GM19239 (cell line): ENCODE measurements around the gene ATP2C2.

ENCODE experiments used
- DNase-seq: peaks from one replicate; pipeline ENCODE4 v3.0.0; 2011; ENCODE audit warnings: low spot score; ENCODE audit not compliant: insufficient read length
- FAIRE-seq: peaks from 2 replicates; lab custom pipeline; 2011; peaks lifted over from hg19 to GRCh38; lab: Jason Lieb, UNC

ATP2C2 gene

DNA sequence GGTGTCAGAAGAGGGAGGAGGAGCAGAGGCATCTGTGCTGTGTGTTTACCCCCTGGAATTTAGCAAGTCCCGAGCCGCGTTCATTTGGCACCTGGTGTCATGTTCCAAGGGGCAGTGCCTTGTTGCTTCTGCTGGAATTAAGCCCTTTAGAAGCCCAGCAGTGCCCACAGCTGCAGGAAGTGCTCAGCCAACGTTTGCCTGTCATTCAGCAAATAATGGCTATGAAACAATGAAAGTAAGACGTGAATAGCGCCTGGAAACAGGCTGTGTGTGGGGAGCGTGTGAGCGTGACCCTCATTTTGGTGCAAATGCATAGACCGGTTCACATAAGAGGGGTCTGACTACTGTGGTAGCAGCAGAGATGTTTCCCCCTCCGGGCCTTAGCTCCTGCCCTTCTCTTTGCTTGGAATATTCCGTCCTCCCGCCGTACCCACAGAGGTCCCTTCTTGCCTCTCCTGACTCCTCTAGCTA lies 5.8 kb upstream of the ATP2C2 start:
- FAIRE-seq: no peak

DNA sequence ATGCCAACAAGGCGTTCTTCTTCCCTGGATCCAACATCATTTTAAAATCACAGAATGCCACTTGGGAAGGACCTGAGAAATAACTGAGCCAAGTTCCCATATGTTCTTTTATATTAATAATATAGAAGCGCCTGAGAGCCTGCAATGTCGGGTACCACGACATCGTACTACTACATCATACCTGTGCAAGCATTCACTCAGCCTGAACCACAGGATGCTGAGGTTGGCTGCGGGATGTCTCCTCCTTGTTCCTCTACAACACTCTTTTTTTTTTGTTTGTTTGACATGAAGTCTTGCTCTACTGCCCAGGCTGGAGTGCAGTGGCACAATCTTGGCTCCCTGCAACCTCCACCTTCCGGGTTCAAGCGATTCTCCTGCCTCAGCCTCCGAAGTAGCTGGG lies 2.1 kb upstream of the ATP2C2 start:
- FAIRE-seq (no peak), DNase-seq (no peak)

More for the DNA sequence above, 5.8 kb upstream of the ATP2C2 start:
- DNase-seq: no peak

DNA sequence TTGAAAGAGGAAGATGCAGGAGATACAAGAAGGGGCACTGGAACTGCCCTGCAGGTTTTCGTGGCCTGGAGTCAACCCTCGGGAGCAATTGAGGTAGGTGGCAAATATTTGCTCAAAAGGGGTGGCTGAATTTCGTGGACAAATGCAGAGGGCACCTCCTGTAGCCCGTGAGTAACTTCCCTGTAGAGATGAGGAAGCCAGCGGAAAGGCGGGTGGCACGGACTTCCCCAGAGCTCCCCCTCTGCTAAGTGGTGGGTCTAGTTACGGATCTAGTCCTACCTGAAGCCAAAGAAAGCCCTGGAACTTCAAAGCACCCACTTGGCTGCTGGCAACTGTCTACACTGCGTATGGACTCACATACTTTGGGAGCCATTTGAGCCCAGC lies 1.0 kb upstream of the ATP2C2 start:
- DNase-seq (no peak), FAIRE-seq (no peak)

DNA sequence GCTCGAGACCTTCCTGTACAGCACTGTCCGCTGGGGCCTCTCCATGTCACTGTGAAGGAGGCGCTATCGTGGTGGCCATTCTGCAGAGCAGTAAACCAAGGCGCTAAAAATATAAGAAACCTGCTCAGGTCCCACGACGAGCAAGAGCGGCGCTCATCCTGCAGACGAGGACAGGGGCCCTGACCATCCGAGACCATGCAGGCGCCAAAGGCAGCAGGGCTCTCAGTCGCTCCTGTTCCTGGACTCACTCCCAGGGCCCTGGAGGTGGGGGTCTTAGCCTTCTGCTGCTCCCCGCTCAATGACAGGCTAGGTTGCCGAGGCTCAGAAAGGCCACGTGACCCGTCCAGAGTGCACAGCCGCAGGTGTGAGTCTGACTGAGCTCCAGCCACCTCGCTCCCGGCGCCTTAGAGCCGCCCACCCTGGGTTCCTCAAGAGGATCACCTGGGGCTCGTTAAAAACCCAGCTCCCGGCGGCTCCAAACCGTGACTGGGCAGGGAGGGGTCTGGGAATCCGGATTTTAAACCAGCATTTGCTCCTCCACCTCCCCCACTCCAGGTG lies 509 bp upstream of the ATP2C2 start:
- FAIRE-seq (no peak), DNase-seq (no peak)

DNA sequence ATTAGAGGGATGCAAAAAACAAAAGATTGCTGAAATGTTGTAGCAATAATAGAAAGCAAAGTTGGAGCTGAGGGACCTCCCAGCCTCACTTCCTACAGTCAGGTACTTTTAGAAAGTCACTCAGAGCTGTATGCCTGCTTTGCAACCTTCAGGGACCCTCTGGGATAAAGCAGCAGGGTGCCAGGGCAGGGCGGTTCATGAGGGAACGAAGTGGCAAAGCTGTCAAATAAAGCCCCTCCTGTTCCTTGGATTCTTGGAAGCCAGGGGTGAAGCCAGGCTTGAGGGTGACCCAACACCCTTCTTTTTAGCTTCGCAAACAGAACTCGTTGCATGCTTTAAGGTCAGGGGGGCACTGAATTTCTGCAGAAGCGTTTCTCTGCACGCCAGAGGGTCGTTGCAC lies 767 bp downstream of the ATP2C2 start:
- no peak for FAIRE-seq
- no peak for DNase-seq

DNA sequence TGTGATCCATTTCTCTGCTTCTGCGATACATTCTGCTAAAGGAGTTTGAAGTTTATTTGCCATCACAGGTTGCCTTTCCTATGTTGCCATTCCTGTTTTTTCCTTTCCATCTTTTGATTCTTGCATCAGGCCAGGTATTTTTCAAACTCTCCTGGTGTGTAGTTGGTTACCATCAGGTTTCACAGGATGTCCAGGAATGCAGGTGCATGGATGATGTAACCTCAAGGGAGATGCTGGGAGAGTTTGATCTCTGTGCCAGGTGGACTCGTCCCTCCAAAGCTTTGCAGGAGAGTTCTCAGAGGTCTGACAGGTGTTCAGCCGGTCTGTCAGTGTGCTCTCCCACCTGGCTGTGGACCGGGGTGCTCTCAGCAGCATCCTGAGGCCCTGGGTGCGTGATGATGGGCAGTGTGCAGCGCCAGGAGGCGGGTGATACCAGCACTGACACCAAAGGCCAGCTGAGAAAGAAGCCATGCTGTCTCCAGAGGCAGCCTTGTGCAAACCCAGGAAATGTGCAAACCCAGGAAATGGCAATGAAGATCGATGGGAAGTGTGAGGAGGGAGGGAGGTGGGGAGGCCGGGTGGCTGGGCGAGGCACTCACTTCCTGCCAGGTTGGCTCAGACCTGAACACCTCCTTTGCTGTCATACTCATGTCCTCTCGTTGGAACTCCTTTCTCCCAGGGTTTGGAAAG lies 1.7 kb downstream of the ATP2C2 start:
- FAIRE-seq (no peak), DNase-seq (no peak)

DNA sequence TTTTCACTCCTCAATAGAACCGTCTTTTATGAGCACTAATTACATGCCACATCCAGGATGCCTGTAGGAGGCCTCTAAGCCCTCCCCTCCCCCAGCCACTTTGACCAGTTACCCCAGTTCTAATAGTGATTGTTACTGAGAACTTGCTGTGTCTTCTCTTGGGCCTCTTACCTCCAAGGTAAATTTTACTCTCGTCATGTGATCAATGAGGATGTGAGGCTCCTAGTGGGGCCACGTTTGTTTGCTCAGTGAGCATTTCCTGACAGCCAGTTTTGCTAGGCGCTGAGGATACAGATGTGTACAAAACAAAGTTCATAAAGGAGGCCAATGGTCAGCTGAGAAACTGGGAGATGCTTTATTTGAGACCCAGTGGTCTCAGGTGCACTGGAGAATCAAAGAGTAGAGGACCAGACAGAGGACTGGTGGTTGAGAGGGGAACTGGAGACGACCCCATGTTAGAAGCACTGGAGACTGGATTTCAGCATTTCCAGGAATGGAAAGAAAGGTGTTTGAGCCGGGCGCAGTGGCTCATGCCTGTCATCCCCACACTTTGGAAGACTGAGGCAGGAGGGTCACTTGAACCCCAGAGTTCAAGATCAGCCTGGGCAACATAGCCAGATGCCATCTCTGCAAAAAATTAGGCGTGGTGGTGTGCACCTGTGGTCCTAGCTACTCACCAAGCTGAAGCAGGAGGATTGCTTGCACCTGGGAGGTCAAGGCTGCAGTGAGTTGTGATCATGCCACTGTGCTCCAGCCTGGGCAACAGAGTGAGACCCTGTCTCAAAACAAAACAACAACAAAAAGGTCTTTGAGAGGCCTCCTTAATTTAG lies 2.6 kb downstream of the ATP2C2 start:
- DNase-seq (no peak), FAIRE-seq (no peak)

DNA sequence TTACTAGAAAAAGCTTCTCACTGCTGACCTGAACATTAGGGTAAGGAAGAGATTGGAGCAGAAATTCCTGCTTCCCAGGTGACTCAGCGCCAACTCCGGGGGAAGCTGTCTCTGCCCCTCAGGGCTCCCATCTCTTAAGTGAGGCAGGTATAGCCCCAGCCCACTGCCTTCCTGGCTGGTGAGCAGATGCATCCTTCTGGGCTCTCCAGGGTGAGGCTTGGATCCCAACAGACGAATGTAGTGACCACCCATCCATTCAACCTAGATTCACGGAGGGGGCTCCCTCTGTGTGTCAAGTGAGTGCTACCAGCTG lies 3.2 kb downstream of the ATP2C2 start:
- FAIRE-seq (no peak), DNase-seq (no peak)

DNA sequence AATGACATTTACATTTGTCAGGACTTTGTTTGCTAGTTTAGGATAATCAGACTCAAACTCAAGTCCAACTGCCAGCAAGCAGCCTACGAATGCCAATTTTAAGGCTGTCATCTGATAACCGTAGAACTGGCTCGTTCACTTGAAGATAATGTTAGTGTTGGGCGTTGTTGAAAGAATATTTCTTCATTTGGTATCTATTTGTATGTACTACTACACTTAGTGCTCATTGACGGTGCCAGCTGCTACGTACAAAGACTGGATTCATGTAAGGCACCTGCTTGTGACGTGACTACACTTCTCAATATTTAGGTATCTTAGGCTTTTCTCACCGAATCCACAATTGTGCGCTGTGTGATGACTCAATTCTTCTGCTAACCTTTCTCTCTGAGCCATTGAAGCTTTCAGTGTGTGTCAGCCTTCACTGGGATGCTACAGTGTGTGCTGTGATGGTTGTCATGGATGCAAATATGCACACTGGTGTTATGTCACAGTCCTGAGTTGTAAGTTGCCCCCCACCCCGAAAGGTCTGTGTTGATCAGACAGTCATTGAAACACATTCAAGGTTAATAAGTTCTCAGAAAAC lies 5.7 kb downstream of the ATP2C2 start:
- no peak for FAIRE-seq
- no peak for DNase-seq

DNA sequence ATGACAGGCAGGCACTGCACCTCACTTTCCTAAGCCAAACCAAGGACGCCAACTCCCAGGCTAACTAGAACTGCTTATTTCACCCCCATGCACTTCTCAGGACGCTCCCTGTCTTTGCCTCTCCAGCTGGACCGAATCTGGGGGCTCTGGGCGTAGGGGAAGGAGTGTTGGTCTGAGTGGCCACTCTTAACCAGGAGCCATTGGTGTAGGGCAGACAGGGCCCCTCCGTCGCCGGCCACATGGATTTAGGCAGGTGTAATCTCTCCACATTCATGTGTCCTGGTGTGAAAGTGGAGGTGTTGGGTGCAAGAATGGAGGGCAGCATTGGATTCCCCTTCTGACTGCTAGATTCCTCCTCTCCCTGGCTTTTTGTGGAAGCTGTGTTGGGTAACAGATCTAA lies 9.8 kb downstream of the ATP2C2 start:
- FAIRE-seq: no peak
- DNase-seq: no peak

DNA sequence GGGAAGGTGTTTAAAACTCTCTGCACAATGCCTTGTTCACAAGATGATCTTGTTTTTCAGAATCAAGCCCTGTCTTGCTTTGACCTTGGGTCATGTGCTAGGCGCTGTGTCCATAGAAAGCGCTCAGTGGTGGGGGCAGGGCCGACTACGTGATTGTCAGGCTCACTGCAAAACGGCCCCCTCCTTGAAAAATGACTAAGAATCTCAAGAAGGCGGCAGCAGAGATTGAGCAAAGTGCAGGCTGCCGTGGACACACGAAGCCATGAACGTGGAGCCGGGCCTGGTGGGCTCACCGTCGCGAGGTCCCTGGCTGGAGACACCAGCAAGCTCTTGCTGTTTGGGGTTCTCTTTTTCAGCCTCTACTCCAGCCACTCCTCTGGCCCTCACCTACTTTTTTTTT lies 10.2 kb downstream of the ATP2C2 start:
- no peak for FAIRE-seq
- DNase-seq: no peak

DNA sequence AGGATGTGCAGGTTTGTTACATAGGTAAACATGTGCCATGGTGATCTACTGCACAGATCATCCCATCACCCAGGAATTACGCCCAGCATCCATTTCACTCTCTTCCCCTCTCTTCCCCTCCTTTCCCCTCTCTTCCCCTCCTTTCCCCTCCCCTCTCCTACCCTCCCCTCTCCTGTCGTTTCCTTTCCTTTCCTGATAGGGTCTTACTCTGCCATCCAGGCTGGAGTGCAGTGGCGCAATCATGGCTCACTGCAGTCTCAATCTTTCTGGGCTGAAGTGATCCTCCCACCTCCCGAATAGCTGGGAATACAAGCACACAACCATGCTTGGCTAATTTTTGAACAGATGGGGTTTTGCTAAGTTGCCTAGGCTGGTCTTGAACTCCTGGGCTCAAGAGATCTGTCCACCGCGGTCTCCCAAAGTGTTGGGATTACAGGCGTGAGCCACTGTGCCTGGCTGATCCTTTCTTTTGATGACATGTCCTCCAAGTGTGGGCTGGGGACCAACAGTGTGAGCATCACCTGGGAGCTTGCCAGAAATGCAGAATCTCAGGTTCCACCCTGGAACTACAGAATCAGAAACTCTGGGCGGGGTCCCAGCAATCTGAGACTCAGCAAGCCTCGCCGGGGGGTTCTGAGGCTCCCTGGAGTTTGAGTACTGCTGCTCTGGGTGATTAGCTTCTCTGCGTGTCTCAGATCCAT lies 10.8 kb downstream of the ATP2C2 start:
- DNase-seq (no peak), FAIRE-seq (no peak)

DNA sequence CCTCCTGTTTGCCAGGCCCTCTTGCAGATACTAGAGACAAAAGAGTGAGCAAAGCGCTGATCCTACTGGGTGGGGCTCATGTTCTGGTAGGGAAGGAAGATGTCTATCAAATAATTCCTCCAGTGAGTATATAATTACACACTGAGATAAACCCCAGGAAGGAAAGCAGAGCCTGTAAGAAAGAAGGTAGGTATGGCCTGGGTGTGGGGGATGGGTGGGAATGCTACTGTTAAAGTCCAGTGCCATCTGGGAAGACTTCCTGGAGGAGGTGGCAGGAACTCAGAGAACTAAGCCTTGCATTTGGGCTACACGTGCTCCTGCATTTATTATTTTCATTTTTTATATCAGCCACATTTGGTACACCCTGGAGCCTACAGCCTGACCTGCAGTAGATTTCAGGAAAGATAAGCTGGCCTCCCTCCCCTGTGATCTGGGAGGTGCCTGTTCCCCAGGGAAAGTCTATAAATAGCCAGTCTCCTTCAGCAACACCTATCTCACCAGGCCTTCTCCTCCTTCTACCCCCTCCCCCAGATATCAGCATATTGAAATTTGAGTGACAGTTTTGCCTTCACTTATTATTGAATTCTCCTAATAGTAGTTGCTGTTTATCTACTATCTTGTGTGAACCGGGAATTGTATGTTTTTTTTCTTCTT lies 11.5 kb downstream of the ATP2C2 start:
- FAIRE-seq: no peak
- no peak for DNase-seq

DNA sequence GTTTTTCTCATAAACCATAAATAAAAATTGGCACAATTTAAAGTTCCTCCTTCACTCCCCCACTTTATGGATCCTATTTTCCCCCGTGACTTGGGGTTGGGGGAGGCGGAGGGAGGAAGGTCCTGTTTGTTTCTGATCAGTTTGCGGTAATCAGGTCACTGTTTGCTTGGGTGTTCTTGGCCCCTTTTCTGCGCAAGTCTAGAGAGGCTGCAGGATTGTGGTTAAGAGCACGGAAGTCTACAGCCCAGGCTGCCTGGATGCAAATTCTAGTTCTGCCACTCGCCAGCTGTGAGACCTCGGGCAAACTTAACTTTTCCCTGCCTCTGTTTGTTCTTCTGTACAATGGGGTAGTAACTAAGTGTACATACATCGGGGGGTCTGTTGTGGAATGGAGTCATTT lies 12.1 kb downstream of the ATP2C2 start:
- no peak for DNase-seq
- FAIRE-seq: no peak

DNA sequence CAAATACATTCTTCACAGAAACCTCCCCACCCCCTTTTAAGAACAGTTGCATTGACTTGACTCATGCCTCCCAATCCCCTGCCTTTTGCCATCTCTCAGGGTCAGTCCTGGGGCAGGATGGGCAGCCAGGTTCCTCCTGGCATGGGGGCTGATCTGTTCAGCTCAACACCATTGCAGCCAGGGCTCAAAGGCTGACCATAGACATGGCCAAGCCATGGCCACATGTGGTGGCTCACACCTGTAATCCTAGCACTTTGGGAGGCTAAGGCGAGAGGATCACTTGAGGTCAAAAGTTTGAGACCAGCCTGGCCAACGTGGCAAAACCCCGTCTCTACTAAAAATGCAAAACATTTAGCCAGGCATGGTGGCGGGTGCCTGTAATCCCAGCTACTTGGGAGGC lies 14.1 kb downstream of the ATP2C2 start:
- FAIRE-seq (no peak), DNase-seq (no peak)

DNA sequence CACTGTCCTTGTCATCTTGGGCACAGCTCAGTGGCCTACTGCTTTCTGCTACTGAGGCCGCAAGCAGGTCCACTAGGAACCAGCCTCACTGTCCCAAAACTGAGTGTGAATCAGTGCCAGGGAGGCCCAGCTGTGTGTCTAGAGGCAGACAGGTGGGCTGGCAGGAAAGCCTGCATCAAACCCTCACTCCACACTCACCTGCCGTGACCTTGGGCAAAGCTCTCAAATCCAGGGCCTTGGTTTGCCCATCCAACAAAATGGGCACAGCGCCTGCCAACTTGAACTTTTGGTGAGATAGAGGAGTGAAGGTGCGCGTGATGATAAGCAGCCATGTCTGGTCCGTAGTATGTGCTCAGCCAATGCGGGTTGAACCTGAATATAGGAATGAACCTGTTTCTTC lies 14.8 kb downstream of the ATP2C2 start:
- FAIRE-seq: no peak
- DNase-seq: no peak

DNA sequence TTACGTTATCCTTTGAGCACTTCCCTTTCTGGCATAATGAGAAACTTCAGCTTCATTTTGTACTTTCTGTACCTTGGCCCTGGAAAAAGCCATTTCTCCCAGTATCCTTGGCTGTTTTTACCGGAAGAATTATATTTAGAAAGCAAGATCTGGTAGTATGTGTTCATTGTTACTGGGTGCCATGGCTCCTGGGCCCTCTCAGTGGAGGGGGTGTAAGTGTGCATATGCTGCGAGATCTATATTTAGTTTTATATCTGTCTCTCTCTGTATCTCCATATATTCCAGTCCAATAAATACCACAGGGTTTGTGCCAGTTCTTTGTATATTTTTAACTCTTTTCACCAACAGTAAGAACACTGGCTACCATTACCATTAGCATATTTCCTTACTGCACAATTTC lies 17.7 kb downstream of the ATP2C2 start:
- no peak for FAIRE-seq
- no peak for DNase-seq

DNA sequence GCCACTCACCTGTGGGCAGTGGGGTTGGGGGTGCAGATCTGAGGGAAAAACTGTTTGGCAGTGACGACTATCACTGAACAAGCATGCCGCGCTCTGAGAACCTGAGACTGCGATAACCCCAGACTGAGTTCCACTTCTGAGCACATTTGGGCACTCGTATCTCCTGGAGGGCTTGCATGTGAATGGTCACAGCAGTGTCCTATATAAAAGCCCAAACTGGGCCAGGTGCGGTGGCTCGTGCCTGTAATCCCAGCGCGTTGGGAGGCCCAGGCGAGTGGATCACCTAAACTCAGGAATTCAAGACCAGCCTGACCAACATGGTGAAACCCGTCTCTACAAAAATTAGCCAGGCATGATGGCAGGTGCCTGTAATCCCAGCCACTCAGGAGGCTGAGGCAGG lies 18.7 kb downstream of the ATP2C2 start:
- no peak for FAIRE-seq
- DNase-seq: no peak

DNA sequence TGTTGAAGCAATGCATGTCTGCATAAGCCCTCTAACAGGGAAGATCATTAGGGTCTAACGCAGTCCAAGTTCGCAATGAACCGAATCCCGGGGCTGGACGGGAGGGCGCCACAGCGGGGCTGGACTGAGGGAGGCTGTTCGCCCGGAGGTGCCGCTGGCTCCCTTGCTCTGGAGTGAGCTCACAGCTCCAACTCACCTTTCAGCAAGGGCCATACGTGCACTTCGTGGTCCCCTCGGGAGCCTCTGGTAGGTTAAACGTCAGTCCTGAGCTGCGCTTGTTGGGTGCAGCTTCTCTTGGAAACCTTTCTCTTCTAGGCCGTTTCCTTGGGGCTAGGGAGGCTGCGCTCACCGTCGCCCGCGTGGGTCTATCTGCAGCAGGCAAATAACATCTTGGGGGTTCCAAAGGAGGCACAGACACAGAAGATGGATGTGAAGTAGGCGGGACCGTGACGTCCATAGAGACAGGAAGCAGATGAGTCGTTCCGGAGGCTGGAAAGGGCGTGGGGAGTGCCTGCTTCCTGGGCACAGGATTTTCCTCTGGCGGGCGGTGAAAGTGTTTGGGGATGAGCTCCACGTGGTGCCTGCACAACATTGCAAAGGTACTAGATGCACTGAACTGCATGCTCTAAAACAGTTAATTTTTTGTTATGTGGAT lies 21.9 kb downstream of the ATP2C2 start:
- FAIRE-seq: no peak

More for the DNA sequence above, 21.9 kb downstream of the ATP2C2 start:
- no peak for DNase-seq
